H1 (cell line): Measurements from ENCODE around the gene MITF. TPM values are rescaled to one million over a fixed set of nuclear protein-coding genes. Genes with fewer than 3 reads are reported as not detected.

Source experiments
- CTCF ChIA-PET: fragments of 300-600 bp; sonication (Branson Sonifier 250); formaldehyde crosslinking; loops from one replicate; lab custom pipeline; 2021; ENCODE audit not compliant: partially characterized antibody; lab: Charles Lee
- POLR2A ChIA-PET: fragments of 300-600 bp; sonication (Branson Sonifier 250); formaldehyde crosslinking; loops from one replicate; lab custom pipeline; 2021; ENCODE audit warnings: inconsistent platforms; ENCODE audit not compliant: partially characterized antibody; lab: Charles Lee
- DNase-seq, 2 experiments: peaks; one replicate each; pipeline versions ENCODE4 v3.0.0 to v3.0.0-alpha.2; 2010 to 2022; ENCODE audit warnings: low spot score in 2 of 2, low read depth in 1 of 2, mixed read lengths in 1 of 2
- FAIRE-seq: peaks from 2 replicates; lab custom pipeline; 2011; peaks lifted over from hg19 to GRCh38; lab: Jason Lieb, UNC
- H2AFZ ChIP-seq: 2 replicates; pipeline ENCODE4 v1.8.1; 2012; ENCODE audit warnings: low read length, inconsistent platforms
- H2AK5ac ChIP-seq: 2 replicates; pipeline ENCODE4 v1.6.1; 2013; ENCODE audit warnings: low read depth, low read length
- H2BK120ac ChIP-seq: replicated peaks from 2 replicates; pipeline ENCODE3; 2013; ENCODE audit warnings: low read depth, low read length, inconsistent platforms
- H2BK12ac ChIP-seq: 2 replicates; pipeline ENCODE4 v1.6.1; 2013; ENCODE audit warnings: low read depth, low read length
- H2BK15ac ChIP-seq: 2 replicates; pipeline ENCODE4 v1.6.1; 2013; ENCODE audit warnings: low read length
- H2BK20ac ChIP-seq: 2 replicates; pipeline ENCODE4 v1.6.1; 2013; ENCODE audit warnings: low read length
- H2BK5ac ChIP-seq: 2 replicates; pipeline ENCODE4 v1.6.1; 2013; ENCODE audit warnings: low read depth, low read length
- H3K14ac ChIP-seq: 2 replicates; pipeline ENCODE4 v1.6.1; 2013; ENCODE audit warnings: inconsistent platforms; ENCODE audit not compliant: insufficient read length
- H3K18ac ChIP-seq: 2 replicates; pipeline ENCODE4 v1.6.1; 2013; ENCODE audit warnings: low read length; ENCODE audit errors: extremely low read depth
- H3K23ac ChIP-seq: 2 replicates; pipeline ENCODE4 v1.6.1; 2013; ENCODE audit warnings: inconsistent platforms; ENCODE audit not compliant: insufficient read length
- H3K23me2 ChIP-seq: 2 replicates; pipeline ENCODE4 v1.6.1; 2013; ENCODE audit warnings: low read depth, low read length
- H3K27ac ChIP-seq: 2 replicates; pipeline ENCODE4 v1.6.1; 2011; ENCODE audit warnings: low read depth, low read length, inconsistent platforms
- H3K27me3 ChIP-seq, 4 experiments: replicated peaks in 1 of 4; 1 replicate in 1 of 4; 2 replicates in 3 of 4; pipeline versions ENCODE4 v1.6.1 to v1.8.1; 2011 to 2013; ENCODE audit warnings: low read length in 3 of 4, mild to moderate bottlenecking in 3 of 4, inconsistent platforms in 2 of 4, mixed read lengths in 2 of 4, moderate library complexity in 1 of 4; ENCODE audit not compliant: control insufficient read depth in 3 of 4, insufficient read depth in 3 of 4; ENCODE audit errors: extremely low read depth in 1 of 4
- H3K36me3 ChIP-seq, 4 experiments: 2 replicates each; pipeline versions ENCODE4 v1.6.1 to v1.8.1; 2011 to 2013; ENCODE audit warnings: mild to moderate bottlenecking in 4 of 4, low read length in 3 of 4, moderate library complexity in 2 of 4, control low read depth in 1 of 4, inconsistent platforms in 1 of 4; ENCODE audit not compliant: insufficient read depth in 4 of 4, control insufficient read depth in 2 of 4
- H3K4ac ChIP-seq: replicated peaks from 2 replicates; pipeline ENCODE3; 2013; ENCODE audit warnings: low read length, low read depth, mixed read lengths, inconsistent platforms; ENCODE audit not compliant: insufficient read length
- H3K4me1 ChIP-seq, 4 experiments: replicated peaks in 1 of 4; 1 replicate in 1 of 4; 2 replicates in 3 of 4; pipeline versions ENCODE4 v1.6.1 to v1.8.1; 2011 to 2013; ENCODE audit warnings: low read length in 3 of 4, inconsistent platforms in 2 of 4, mixed read lengths in 1 of 4; ENCODE audit not compliant: insufficient read depth in 4 of 4, control insufficient read depth in 3 of 4
- H3K4me2 ChIP-seq, 2 experiments: 2 replicates each; pipeline versions ENCODE4 v1.6.1 to v1.8.1; 2011 to 2013; ENCODE audit warnings: low read depth in 2 of 2, low read length in 2 of 2, control low read depth in 1 of 2, inconsistent platforms in 1 of 2, mild to moderate bottlenecking in 1 of 2; ENCODE audit not compliant: insufficient read depth in 1 of 2
- H3K4me3 ChIP-seq, 4 experiments: fragments of 200-600, 300-600 bp in 1 of 4; sonication (generic), shearing (Covaris generic), sonication (Bioruptor Twin) in 1 of 4; 2 replicates each; pipeline versions ENCODE4 v1.5.1 to v1.8.1; 2011 to 2016; ENCODE audit warnings: low read length in 4 of 4, low read depth in 3 of 4, control low read depth in 2 of 4, inconsistent platforms in 2 of 4, mild to moderate bottlenecking in 2 of 4, mixed read lengths in 1 of 4, moderate library complexity in 1 of 4; ENCODE audit not compliant: insufficient read depth in 2 of 4; ENCODE audit errors: extremely low read depth in 1 of 4
- H3K56ac ChIP-seq: replicated peaks from 2 replicates; pipeline ENCODE3; 2013; ENCODE audit warnings: low read depth, mild to moderate bottlenecking, mixed read lengths, low read length, inconsistent platforms; ENCODE audit not compliant: insufficient read length
- H3K79me1 ChIP-seq: 2 replicates; pipeline ENCODE4 v1.6.1; 2013; ENCODE audit warnings: low read depth, low read length, control low read depth
- H3K79me2 ChIP-seq, 2 experiments: 2 replicates each; pipeline versions ENCODE4 v1.6.1 to v1.8.1; 2012 to 2013; ENCODE audit warnings: low read length in 2 of 2, mild to moderate bottlenecking in 2 of 2, inconsistent platforms in 1 of 2; ENCODE audit not compliant: insufficient read depth in 2 of 2, control insufficient read depth in 1 of 2
- H3K9ac ChIP-seq, 4 experiments: replicated peaks in 1 of 4; 1 replicate in 1 of 4; 2 replicates in 3 of 4; pipeline versions ENCODE4 v1.6.1 to v1.8.1; 2011 to 2013; ENCODE audit warnings: low read depth in 3 of 4, low read length in 3 of 4, control low read depth in 2 of 4, mild to moderate bottlenecking in 2 of 4, moderate library complexity in 2 of 4, inconsistent platforms in 1 of 4; ENCODE audit errors: extremely low read depth in 1 of 4
- H3K9me3 ChIP-seq, 2 experiments: 2 replicates each; pipeline versions ENCODE4 v1.6.1 to v1.8.1; 2012 to 2013; ENCODE audit warnings: mild to moderate bottlenecking in 2 of 2, moderate library complexity in 2 of 2, control low read depth in 1 of 2, inconsistent platforms in 1 of 2, low read depth in 1 of 2, low read length in 1 of 2, mixed read lengths in 1 of 2; ENCODE audit not compliant: insufficient read depth in 2 of 2
- H4K20me1 ChIP-seq, 2 experiments: replicated peaks in 1 of 2; 2 replicates each; pipeline versions ENCODE3 to v1.8.1; 2011 to 2013; ENCODE audit warnings: inconsistent platforms in 2 of 2, low read length in 2 of 2, mild to moderate bottlenecking in 1 of 2; ENCODE audit not compliant: insufficient read depth in 2 of 2, control insufficient read depth in 1 of 2
- H4K5ac ChIP-seq: 2 replicates; pipeline ENCODE4 v1.6.1; 2013; ENCODE audit warnings: low read length, low read depth, mixed read lengths, inconsistent platforms; ENCODE audit not compliant: insufficient read length
- H4K8ac ChIP-seq: 2 replicates; pipeline ENCODE4 v1.8.0; 2013; ENCODE audit warnings: mild to moderate bottlenecking, moderate library complexity, low read length, inconsistent platforms; ENCODE audit not compliant: insufficient read depth; ENCODE audit errors: extremely low read depth
- H4K91ac ChIP-seq: replicated peaks from 2 replicates; pipeline ENCODE3; 2013; ENCODE audit warnings: low read length, mixed read lengths, inconsistent platforms; ENCODE audit not compliant: insufficient read length
- CBX5 ChIP-seq: fragments of 300-800, 300-1000 bp; sonication (generic); IDR thresholded peaks from 2 replicates; pipeline ENCODE4 v1.7.1; 2016; ENCODE audit warnings: antibody characterized with exemption, low read length, low read depth
- CBX8 ChIP-seq: fragments of 300-800, 300-1000 bp; sonication (generic); IDR thresholded peaks from 2 replicates; pipeline ENCODE4 v1.7.1; 2016; ENCODE audit warnings: low read depth, low read length, borderline replicate concordance
- JUN ChIP-seq: IDR thresholded peaks from 2 replicates; pipeline ENCODE4 v1.6.1; 2011; ENCODE audit warnings: low read depth, mild to moderate bottlenecking, improper control_type of control experiment, low read length
- JUND ChIP-seq: IDR thresholded peaks from 2 replicates; pipeline ENCODE4 v1.6.1; 2011; ENCODE audit warnings: mild to moderate bottlenecking, improper control_type of control experiment, low read length
- NANOG ChIP-seq: IDR thresholded peaks from 2 replicates; pipeline ENCODE4 v1.6.1; 2011; ENCODE audit warnings: low read length, low read depth, mild to moderate bottlenecking, inconsistent platforms; ENCODE audit not compliant: insufficient read depth, poor library complexity, severe bottlenecking
- POLR2A ChIP-seq, 2 experiments: IDR thresholded peaks; 1 replicate in 1 of 2; 2 replicates in 1 of 2; pipeline ENCODE4 v1.6.1; 2011; ENCODE audit warnings: low read depth in 2 of 2, low read length in 2 of 2, mild to moderate bottlenecking in 2 of 2; ENCODE audit errors: control extremely low read depth in 1 of 2
- RBBP5 ChIP-seq: IDR thresholded peaks from 2 replicates; pipeline ENCODE4 v1.7.1; 2012; ENCODE audit warnings: low read depth, mild to moderate bottlenecking, inconsistent platforms, low read length, moderate library complexity, borderline replicate concordance
- SIN3A ChIP-seq, 2 experiments: IDR thresholded peaks in 1 of 2; conservative IDR thresholded peaks in 1 of 2; 2 replicates each; pipeline ENCODE4 v1.6.1; 2011 to 2012; ENCODE audit warnings: low read length in 2 of 2, improper control_type of control experiment in 1 of 2, low read depth in 1 of 2, mild to moderate bottlenecking in 1 of 2
- SIRT6 ChIP-seq: IDR thresholded peaks from one replicate; pipeline ENCODE4 v1.7.1; 2012; ENCODE audit warnings: low read length, inconsistent platforms
- TCF12 ChIP-seq: IDR thresholded peaks from 2 replicates; pipeline ENCODE4 v1.6.1; 2011; ENCODE audit warnings: low read depth, mild to moderate bottlenecking, low read length
- WGBS, 2 experiments: shearing (Covaris generic) in 1 of 2; methylation state at CpG; one replicate each; pipeline versions ENCODE4 v1.1.6 to v1.1.7; 2013 to 2015; ENCODE audit warnings: low lambda C conversion rate in 2 of 2, mixed read lengths in 2 of 2, inconsistent platforms in 1 of 2, low coverage in 1 of 2, missing lambda C conversion rate in 1 of 2; ENCODE audit not compliant: insufficient replicate concordance in 2 of 2, insufficient coverage in 1 of 2, insufficient read length in 1 of 2; ENCODE audit errors: extremely low coverage in 1 of 2, missing lambda C conversion rate in 1 of 2; 5-methylcytosine and 5-hydroxymethylcytosine counted together
- polyA plus RNA-seq, 7 experiments: library from polyadenylated mRNA; depleted of rRNA in 3 of 7; stranded (reverse) in 5 of 7; unstranded in 2 of 7; fragments of >200 nt in 5 of 7; fragments of 200-250 nt in 2 of 7; gene quantifications; 1 replicate in 5 of 7; 2 replicates in 1 of 7; 4 replicates in 1 of 7; pipeline versions ENCODE4 v1.2.1 to v1.2.3, GENCODE V29; 2011 to 2013; ENCODE audit warnings: missing spikeins in 2 of 7, mixed read lengths in 2 of 7
- total RNA-seq: library from RNA; stranded (reverse); fragmentation: NEBNext Ultra II Directional; extraction: Animal tissue kit (Norgen Biotek cat#: 25700); gene quantifications from 2 replicates; pipeline ENCODE4 v1.2.1, GENCODE V29; 2021
- TF ChIP-seq, protein P1 (sequence below): IDR thresholded peaks from 2 replicates; pipeline ENCODE4 v1.6.1; 2012; ENCODE audit warnings: inconsistent platforms

MITF gene
- total and polyA plus RNA-seq, 2 of the 8 experiments (the other 6 are each of a cell fraction or from before 2014, with no cell fraction given): 0.53 to 1.4 TPM

- FAIRE-seq: no peak
- no peaks in the 10 kb centered on the region for H3K79me2 ChIP-seq
- no peak overlapping the region for H3K4ac ChIP-seq
- H3K23ac ChIP-seq: no peak overlapping the region
- POLR2A ChIA-PET: interaction anchor here (0.6 kb wide), 1 partner anchor 33 kb away, joined by 3 read pairs; no protein-coding TSS in a partner anchor
- no peak overlapping the region for H3K18ac ChIP-seq
- no peak overlapping the region for H3K9ac ChIP-seq
- no peaks in the 10 kb centered on the region for H3K4me1 ChIP-seq
- no peak overlapping the region for H3K14ac ChIP-seq
- H3K27me3 ChIP-seq: peaks cover 0 to 1% (median 0%) of the 10 kb centered on the region in 4 experiments; a peak in 1 of 7 replicates
- CTCF ChIA-PET: interaction anchor here (1.9 kb wide), 1 partner anchor 16 kb away, joined by 5 read pairs; no protein-coding TSS in a partner anchor
- no peak overlapping the region for H3K4me3 ChIP-seq
- H2BK20ac ChIP-seq: no peak overlapping the region
- no peak overlapping the region for H2BK15ac ChIP-seq
- peaks cover 2% of the 10 kb centered on the region; the same call in 1 of the 2 replicates for H3K23me2 ChIP-seq
- no peak overlapping the region for H2AK5ac ChIP-seq
- no peaks in the 10 kb centered on the region for H3K79me1 ChIP-seq
- no peak overlapping the region for H2BK5ac ChIP-seq
- no peak overlapping the region for H2BK12ac ChIP-seq
- no peak overlapping the region for H3K56ac ChIP-seq
- H3K27ac ChIP-seq: no peak overlapping the region
- no peaks in the 10 kb centered on the region for H4K20me1 ChIP-seq
- H3K36me3 ChIP-seq: no peaks in the 10 kb centered on the region
- H3K4me2 ChIP-seq: no peak overlapping the region
- no peak for DNase-seq
- H4K8ac ChIP-seq: no peak overlapping the region
- no peak overlapping the region for H4K5ac ChIP-seq
- H3K9me3 ChIP-seq: no peaks in the 10 kb centered on the region
- no peak overlapping the region for H4K91ac ChIP-seq
- H2BK120ac ChIP-seq: no peak overlapping the region
- H2AFZ ChIP-seq: no peak overlapping the region
- 88% methylated on average over 4 of the region's 4 CpGs; no CpG with 5 or more reads in 1 of the 2 experiments for WGBS, 2 experiments
- TF ChIP-seq CBX5: no peak
- TF ChIP-seq NANOG: no peak
- TF ChIP-seq TCF12: no peak
- TF ChIP-seq, protein P1, sequence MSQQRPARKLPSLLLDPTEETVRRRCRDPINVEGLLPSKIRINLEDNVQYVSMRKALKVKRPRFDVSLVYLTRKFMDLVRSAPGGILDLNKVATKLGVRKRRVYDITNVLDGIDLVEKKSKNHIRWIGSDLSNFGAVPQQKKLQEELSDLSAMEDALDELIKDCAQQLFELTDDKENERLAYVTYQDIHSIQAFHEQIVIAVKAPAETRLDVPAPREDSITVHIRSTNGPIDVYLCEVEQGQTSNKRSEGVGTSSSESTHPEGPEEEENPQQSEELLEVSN: no peak
- TF ChIP-seq SIRT6: no peak
- TF ChIP-seq JUND: no peak
- no peak for TF ChIP-seq SIN3A (conservative IDR thresholded peaks at IDR 0.05 in 1 of 2, IDR thresholded peaks at IDR 0.05 in 1 of 2; ENCODE audit: low read depth in 1 of 2, low read length in 2 of 2)
- no peak for TF ChIP-seq JUN
- TF ChIP-seq RBBP5: no peak
- no peak for TF ChIP-seq POLR2A (IDR thresholded peaks at IDR 0.05; ENCODE audit: control extremely low read depth in 1 of 2, low read depth in 2 of 2, low read length in 2 of 2)
- no peak for TF ChIP-seq CBX8
Measured at GRCh38 chr3:69811452-69812401, 72.5 kb downstream of the MITF start.
